LoVo (cell line): ENCODE data around the gene TK1.
A peak's percentile ranks its signal among the peaks of the same experiment; 100 is the strongest.
"Not testable (repeated sequence)": the region's sequence is repeated elsewhere in the genome, so short reads cannot be mapped to it uniquely, and the experiment has no call there.

Experiments used
- DNase-seq: peaks from one replicate; pipeline ENCODE4 v3.0.0-alpha.2; 2016; ENCODE audit warnings: low spot score

Gene TK1

DNA sequence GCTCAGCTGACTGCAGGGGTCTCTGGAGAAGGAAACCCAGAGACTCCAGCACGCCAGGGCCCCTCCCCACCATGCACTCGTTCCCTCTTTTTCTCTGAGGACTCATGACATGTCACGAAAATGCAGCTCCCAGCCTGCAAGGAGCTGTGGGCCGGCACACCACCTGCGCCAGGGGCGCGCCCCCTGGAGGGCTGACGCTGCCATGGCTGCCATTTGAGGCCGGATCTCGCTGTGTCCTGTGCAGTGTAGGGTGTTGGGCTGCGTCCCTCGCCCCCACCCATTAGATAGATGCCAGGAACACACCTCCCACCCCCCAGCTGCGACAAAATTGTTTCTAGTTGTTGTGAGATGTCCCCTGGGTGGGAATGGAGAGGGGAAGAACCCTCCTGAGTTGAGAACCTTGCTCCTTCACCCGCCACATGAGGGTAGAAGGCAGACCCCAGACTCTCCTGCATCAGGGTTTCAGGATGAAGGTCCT is 10.3 kb downstream of the TK1 start:
- DNase-seq, result no peak

DNA sequence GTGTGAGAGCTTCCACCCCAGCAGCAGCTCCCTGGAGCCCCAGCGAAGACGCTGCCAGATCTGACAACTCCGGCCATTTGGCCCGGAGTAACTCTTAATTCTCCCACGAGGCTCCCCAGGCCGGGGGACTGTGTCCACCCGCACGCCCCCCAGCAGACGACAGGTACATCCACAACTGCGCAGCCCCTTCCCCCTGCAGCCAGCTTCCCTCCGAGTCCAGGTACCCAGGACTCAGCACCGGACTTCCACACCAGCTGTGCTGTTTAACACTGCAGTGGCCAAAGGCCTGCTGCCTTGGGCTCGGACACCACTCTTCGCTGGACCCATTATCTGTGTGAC is 11.2 kb downstream of the TK1 start:
- DNase-seq, result no peak

DNA sequence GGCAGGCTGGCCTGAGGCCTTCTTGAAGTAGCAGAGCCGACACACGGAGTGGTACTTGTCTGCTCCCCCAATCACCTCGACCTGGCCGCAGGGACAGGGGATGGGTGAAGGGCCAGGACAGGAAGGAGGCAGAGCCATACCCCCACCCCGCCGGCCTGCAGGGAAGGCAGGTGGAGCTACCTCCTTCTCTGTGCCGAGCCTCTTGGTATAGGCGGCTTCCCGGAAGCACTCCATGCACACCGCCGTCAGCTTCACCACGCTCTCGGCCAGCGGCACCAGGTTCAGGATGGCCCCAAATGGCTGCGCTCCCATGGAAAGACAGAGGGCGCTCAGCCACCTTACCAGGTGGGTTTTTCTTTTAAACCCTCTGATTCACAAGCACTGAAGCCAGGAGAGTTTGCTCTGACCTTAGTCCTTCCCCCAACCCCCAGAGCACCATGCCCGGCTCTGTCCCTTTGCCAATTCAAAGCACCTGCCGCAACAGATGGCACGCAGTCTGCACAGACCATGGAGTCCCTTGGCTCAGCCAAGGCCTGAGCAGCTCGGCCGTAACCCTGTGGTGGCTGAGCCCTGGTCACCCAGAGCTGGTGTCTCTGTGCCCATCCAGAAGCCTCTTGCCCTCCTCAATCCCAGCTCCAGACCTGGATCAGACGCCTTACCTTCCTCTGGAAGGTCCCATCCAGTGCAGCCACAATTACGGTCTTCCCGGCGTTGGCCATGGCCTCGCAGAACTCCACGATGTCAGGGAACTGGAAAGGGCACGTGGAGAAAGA is 11.8 kb downstream of the TK1 start:
- no peak for DNase-seq

DNA sequence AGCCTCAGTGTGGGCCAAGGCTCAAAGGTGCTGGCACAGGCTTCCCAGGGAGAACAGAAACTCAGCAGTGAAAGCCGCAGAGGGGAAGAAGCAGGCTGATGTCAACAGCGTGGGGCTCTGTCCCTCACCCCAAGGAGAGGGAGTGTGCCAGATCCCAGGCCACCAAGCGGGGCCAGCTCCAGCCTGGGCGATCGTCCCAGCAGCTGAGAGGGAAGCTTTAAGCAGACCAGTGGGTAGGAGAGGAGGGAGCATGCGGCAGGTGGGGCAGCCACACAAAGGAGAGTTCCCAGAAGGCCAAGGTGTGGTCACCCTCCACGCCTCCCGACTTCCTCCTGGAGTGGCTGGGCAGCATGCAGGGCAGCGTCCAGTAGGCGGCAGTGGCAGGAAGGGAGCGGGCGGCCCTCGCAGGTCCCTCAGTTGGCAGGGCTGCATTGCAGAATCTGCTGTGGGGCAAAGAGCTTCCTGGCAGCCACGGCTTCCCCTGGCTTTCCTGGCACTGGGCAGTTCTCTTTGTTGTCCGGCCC is 12.4 kb downstream of the TK1 start:
- DNase-seq, result no peak

DNA sequence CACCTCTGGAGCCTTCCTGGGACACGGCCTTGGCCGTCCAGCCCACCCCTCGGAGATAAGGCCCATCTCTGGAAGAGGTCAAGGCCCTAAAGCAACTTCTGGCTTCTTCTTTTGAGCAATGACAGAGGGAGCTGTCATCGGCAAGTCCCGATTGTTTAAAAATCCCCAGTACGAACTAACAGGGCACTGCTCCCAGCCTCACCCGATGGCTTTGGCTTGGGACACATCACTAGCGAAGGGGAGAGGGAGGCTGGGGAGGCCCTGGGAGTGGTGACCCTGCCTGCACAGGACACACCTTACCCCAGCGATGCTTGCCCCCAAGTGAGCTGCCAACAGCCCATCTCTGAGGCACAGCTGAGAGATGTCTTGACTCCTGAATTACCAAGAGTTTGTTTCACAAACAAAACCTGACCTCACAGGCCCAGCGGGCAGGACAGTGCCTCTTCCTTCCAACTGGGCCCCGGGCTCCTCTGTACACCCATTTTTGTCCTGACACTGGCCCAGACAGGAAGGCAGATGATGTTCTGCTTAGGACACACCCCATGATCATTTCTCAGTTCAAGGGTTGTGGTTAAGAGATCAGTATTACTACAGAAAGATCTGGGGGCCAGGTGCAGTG is 13.6 kb downstream of the TK1 start:
- no peak for DNase-seq

DNA sequence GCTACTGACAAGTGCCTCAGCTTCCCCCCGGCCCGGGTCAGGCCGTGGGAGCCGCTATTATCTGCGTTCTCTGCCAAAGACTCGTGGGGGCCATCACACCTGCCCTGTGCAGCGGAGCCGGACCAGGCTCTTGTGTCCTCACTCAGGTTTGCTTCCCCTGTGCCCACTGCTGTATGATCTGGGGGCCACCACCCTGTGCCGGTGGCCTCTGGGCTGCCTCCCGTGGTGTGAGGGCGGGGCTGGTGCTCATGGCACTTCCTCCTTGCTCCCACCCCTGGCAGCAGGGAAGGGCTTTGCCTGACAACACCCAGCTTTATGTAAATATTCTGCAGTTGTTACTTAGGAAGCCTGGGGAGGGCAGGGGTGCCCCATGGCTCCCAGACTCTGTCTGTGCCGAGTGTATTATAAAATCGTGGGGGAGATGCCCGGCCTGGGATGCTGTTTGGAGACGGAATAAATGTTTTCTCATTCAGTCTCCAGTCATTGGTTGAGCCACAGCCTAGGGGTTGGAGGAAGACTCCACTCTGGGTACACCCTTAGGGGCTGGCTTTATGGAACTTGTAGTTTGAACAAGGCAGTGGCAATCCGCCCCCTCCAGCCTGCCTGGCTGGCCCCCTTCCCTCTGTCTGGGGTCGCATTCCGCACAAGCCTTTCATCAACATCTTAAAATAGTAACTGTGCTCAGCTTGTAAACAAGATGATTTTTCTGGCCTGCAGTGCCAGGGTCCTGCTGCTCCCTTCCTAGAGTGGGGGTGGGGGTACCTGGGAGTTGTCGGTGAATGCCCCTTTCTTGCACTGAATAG is 14.4 kb downstream of the TK1 start:
- no peak for DNase-seq

DNA sequence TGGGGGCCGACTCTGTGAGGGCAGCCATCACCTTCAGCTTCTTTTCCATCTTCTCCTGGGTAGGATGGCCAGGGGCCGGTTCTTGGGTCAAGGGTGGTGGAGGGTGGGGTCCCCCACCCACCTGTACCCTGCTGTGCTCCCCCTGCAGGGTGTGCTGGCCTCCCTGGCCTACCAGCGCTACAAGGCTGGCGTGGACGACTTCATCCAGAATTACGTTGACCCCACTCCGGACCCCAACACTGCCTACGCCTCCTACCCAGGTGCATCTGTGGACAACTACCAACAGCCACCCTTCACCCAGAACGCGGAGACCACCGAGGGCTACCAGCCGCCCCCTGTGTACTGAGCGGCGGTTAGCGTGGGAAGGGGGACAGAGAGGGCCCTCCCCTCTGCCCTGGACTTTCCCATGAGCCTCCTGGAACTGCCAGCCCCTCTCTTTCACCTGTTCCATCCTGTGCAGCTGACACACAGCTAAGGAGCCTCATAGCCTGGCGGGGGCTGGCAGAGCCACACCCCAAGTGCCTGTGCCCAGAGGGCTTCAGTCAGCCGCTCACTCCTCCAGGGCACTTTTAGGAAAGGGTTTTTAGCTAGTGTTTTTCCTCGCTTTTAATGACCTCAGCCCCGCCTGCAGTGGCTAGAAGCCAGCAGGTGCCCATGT is 15.1 kb downstream of the TK1 start:
- DNase-seq, result not testable (repeated sequence)

DNA sequence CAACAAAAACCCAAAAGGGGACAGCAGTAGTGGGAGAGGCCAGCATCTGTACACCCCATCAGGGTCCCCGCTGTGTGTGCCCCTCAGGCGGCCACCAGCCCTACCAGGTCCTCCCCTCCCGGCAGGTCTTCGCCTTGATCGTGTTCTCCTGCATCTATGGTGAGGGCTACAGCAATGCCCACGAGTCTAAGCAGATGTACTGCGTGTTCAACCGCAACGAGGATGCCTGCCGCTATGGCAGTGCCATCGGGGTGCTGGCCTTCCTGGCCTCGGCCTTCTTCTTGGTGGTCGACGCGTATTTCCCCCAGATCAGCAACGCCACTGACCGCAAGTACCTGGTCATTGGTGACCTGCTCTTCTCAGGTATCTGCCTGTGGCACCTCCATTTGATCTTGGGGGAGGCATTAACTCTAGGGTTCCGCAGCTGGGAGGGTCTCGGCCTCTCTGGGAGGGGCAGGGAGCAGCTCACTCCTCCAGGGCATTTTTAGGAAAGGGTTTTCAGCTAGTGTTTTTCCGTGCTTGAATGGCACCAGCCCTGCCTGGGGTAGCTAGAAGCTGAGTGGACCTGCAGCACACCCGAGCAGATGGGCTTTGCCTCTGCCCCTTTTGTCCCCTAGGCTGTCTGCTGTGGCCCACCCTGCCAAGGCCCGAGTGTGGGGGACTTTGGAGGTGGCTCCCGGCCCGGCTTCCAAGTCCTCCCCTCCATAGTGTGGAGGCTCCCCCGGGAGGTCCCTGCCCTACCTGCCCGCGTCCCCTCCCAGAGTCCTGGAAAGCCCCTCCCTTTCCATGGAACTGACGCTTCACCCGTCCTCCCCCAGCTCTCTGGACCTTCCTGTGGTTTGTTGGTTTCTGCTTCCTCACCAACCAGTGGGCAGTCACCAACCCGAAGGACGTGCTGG is 15.9 kb downstream of the TK1 start:
- no peak for DNase-seq

DNA sequence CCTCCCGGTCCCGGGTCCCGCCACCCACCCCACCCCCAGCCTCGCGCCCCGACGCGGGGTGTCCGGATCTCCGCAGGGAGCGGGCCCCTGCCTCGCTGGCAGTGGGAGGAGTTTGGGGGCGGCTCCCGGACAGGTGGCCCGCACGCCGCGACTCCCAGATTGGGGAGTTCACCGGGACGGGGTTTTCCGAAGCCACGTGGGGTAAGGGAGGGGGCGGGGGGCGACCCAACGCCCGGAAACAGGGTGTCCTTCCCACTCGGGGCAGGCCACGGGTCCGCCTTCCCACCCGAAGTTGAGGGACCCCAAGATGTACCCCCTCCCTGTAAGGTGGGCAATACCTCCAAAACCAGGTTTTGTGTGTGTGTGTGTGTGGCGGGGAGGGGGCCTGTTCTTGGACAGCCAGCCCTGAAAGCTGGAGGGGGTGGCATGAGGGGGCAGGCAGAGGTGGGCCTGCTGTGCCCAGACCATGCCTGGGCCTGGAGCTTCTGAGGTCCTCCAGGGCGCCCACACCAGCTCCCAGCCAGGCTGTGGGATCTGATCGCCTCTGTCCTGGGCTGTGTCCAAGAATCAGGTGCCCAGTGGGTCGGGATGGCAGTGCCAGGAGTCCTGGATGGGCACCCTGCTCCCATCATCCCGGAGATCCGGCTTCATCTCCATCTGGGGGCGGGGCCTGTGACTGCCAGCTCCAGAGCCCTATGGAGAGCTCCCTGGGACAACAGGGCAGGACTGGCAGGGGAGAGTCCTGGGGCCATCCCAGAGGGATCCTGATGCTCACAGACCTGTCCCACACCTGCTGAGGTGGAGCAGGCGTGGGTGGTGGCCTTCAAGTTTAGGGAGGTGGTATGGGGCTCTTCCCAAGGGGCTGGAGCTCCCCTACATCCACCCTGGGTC is 17.7 kb downstream of the TK1 start:
- DNase-seq, result peak; percentile 59

DNA sequence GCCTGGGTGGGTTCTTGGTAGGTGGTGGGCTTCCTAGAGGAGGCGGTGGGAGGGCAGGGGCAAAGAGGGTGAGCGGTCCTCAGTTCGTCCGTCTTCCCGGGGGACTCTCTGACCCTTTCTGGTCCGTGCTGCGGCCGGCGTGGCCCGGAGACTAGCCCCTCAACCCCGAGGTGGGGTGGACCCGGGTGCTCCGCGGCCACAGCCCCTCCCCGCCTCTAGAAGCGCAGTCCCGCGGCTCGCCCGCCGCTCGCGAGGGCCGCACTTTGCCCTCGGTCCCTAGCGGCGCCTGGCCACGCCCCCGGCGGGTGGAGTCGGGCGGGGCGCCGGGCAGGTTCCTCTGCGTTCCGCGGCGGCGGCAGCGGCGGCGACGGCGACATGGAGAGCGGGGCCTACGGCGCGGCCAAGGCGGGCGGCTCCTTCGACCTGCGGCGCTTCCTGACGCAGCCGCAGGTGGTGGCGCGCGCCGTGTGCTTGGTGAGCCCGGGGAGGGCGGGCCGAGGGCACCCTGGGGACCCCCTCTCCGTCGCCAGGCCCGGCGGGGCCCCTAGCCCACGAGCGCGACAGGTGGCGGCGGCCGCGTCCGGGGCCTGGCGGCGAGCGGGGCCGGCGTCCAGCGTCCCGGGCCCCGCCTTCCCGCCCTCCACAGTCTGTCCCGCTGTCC is 18.5 kb downstream of the TK1 start, which contains the start of gene SYNGR2:
Gene SYNGR2 (plus strand): TSS at position 340 of the 661 bp plus-strand sequence. CDS start 36 bp downstream, at position 376.
- DNase-seq, result peak; percentile 92

DNA sequence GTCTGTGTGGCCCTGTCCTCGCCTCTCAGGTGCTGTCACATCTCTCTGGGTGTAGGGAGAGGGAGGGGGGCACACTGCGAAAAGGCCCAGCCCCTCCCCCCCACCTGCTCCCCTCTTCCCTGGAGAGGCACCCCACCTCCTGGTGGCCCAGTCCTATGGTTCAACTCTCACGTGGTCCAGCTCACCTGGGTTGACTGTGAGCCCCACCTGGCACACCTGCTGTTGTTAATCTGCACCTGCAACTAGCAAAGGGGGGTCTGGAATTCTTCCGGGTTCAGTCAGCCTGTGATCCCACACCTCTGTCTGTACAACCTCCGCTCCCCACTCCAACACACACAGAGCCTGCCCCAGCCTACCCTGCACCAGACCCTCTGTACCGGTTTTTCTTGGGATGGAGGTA is 20.4 kb downstream of the TK1 start:
- no peak for DNase-seq

DNA sequence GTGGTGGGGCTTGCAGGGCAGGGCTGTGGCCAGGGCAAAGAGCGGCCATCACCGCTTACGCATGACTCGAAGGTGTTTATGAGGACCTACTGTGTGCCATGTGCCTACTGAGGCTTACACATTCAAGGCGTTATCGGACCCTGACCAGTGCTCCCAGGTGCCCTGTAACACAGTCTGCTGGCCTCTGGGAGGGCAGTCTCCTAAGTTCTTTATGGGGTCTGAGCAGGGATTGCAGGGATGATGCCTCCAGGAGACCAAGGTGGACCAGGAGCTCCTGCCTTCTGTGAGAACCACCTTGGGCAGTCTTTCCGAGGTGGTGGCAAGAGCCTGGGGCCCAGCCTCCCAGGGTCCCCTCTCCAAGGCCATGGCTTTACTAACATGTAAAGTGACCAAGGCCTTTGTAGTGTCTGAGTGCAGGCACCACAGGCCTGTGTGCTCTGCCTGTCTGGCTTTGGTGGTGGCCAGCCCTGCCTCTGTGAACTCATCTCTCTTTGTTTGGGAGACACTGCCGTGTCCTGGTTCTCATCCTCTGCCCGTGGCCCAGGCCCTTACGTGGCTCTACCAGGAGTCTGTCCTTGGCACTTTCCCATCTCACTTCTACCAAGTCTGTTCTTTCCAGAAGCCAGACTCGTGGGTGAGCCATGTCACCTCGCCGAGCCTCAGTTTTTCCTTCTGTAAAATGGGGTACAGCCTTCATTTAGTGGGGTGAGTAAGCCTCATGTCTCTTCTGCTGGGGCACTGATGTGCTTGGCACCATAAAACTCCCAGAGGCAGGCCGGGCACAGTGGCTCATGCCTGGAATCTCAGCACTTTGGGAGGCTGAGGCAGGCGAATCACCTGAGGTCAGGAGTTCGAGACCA is 21.9 kb downstream of the TK1 start:
- DNase-seq, result no peak

DNA sequence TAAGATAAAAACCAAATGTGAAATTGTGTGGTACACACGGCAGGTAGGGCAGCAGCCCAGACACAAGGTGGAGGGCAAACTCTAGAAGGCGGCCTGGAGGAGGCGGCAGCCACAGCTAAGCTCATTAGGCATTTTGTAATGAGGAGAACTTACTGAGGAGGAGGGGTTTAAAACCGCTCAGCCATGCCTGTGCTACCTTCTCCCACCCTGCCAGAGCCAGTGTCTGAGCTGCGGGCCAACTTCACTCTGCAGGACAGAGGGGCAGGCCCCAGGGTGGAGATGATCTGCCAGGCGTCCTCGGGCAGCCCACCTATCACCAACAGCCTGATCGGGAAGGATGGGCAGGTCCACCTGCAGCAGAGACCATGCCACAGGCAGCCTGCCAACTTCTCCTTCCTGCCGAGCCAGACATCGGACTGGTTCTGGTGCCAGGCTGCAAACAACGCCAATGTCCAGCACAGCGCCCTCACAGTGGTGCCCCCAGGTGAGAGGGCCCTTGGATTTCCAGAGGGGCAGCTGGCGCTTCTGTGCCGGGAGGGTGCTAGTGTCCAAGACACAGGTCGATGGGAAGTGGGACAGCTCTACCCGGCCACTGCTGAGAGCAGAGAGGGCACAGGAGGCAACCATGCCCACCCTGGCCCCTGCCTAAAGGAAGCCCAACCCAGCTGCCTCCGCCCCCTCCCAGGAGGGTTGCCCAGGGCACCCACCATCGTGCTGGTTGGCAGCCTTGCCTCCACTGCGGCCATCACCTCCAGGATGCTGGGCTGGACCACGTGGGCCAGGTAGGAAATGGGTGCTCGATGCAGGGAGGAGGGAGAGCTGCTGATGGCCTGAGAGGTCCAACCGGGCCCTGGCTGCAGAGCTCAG is 22.7 kb downstream of the TK1 start:
- DNase-seq, result no peak

DNA sequence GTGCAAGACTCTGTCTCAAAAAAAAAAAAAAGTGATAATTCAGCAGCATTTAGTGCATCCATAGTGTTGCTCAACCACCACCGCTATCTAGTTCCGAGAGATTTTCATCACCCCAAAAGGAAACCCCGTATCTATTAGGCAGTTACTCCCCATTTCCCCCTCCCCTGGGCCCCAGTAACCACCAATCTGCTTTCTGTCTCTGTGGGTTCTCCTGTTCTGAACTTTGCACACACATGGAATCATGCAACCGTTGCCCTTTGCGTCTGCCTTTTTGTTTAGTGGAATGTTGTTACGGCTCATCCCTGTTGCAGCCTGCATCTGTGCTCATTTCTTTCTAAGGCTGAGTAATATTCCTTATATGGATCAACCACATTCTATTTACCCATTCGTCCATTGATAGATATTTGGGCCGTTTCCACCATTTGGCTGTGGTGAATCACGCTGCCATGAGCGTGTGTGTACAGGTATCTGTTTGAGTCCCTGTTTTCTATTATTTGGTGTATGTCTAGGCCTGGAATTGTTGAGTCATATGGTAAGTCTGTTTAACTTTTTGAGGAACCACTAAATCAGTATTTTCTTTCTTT is 27.2 kb downstream of the TK1 start:
- DNase-seq, result no peak

DNA sequence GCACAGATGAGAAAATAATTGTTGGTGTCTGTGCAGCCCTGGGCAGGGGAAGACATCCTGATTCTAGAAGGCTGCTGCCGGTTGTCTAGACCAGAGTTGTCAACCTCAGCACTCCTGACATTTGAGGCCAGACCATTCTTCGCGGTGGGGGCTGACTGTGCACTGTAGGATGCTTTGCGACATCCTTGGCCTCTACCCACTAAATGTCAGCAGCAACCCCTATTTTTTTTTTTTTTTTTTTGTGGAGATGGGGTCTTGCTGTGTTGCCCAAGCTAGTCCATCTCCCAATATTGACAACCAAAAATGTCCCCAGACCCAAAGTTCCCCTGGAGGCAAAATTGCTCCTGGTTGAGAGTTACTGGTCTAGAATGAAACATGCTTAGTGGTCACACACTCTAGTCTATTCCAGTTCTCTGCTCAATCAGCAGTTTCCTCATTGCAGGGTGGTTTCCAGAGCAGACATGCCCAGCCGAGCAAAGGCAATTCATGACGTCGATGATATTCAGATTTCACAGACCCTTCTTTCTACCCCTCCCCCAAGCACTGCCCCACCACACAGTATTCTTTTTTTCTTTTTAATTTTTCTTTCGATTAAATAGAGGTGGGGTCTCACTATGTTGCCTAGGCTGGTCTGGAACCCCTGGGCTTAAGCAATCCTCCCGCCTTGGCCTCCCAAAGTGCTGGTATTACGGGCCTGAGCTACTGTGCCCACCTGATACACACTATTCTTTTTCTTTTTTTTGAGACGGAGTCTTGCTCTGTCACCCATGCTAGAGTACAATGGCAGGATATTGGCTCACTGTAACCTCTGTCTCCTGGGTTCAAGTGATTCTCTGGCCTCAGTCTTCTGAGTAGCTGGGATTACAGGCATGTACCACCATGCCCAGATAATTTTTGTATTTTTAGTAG is 31.7 kb downstream of the TK1 start:
- no peak for DNase-seq

DNA sequence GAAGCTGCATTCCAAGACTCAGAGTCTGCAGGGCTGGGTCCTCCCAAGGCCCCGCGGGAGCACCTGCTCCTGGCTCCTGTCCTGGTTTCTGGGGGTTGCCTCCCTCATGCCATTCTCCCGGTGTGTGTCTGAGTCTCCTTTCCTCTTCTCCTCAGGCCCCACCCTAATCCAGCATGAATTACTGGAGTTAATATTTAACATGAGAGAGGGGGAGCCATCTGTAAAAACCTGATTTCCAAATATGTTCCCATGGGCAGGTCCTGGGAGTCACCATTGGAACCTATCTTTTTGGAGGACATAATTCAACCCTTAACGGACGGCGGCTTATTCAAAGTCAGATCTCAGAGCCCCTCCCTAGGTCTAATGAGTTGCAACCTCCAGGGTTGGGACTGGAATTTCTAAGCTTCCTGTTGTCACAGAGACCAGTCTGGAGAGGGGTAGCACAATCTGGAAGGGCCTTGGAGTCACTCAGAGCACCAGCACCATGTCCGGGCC is 35.3 kb downstream of the TK1 start:
- DNase-seq, result peak; percentile 90
